GM10266 (cell line): ENCODE measurements around the gene UBALD2.
"Not testable (repeated sequence)": the region's sequence is repeated elsewhere in the genome, so short reads cannot be mapped to it uniquely, and the experiment has no call there.

Experiments
- DNase-seq: peaks from one replicate; pipeline ENCODE4 v3.0.0; 2012; ENCODE audit errors: extremely low spot score
- CTCF ChIP-seq: IDR thresholded peaks from 2 replicates; pipeline ENCODE4 v1.5.1; 2012; ENCODE audit warnings: mild to moderate bottlenecking, low read depth; ENCODE audit not compliant: control insufficient read depth, insufficient read depth; ENCODE audit errors: missing control alignments

The UBALD2 gene

GRCh38 chr17:76262732-76263344, 2.3 kb upstream of the UBALD2 start:
- peak; percentile 78 for DNase-seq

DNA sequence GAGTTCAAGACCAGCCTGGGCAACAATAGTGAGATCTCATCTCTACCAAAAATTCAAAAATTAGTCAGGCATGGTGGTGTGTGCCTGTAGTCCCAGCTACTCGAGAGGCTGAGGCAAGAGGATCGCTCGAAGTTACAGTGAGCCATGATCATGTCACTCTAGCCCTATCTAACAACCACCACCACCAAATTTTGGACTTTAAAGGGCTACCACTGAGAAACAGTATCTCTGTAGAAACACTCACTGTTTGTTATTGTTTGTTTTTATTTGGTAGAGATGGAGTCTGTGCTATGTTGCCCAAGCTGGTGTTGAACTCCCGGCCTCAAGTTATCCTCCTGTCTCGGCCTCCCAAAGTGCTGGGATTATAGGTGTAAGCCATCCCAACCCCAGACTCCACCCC, 1.3 kb upstream of the UBALD2 start:
- DNase-seq, result no peak
- TF ChIP-seq CTCF, result no peak

More at GRCh38 chr17:76262732-76263344, 2.3 kb upstream of the UBALD2 start:
- TF ChIP-seq CTCF, result no peak

- no peak for TF ChIP-seq CTCF
- no peak for DNase-seq
These were observed 758 bp upstream of the UBALD2 start for GRCh38 chr17:76264425-76264754.

DNA sequence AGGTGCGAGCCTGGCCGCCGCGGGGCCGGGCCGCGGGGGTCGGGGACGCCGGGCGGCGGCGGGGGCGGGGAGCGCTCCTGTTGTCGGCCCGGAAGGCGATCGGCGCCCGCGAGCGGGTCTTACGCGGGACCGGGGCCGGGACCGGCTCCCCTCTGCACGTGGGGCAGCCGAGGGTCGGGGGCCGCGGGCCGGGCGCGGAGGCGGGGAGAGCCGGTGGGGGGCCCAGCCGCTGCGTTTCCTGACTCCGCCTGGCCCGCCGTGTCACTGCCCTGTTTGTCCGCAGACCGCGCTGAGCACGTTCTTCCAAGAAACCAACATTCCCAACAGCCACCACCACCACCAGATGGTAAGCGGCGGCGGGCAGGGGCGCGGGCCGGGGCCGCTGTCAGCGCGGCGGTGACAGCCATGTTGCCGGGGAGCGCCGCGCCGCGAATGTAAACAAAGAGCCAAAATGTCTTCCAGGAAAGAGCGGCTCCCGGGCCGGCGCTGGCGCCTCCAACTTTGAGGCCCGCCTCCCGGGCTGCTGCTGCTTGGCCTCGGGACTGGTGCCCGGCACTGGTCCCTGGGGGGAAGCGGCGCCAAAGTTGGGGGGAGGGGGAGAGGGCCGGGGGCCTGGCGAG, 586 bp downstream of the UBALD2 start:
- DNase-seq, result no peak
- no peak for TF ChIP-seq CTCF

DNA sequence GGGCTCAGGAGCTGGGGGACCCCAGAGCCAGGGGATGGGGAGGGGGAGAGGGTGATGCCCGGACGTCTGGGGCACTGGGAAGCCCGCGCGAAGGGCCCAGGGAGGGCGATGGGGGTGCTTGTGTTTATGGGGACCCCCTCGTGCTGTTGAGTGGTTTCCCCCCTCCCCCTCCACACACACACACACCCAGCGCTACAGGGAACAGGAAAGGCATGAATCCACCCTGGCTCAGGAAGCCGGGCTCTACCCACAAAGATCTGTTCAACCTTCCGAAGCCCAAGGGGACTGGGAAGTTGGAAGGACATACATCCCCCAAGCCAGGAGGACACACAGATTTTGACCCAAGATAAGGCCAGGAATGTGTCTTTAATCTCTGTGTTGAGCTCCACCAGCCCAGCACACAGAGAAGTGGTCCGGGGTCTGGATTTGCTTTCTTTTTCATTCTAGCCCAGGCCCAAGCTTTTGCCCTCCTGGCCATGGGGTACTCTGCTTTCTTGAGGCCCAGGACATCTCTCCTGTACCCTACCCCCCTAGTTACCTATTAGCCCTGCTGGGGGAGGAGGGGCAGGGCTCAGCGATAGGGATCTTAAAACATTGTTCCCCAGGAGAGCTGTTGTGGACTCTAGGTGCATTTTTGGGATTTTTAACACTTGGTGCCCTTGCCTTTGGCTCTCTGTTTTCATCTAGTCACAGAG, 1.2 kb downstream of the UBALD2 start:
- no peak for DNase-seq
- no peak for TF ChIP-seq CTCF

DNA sequence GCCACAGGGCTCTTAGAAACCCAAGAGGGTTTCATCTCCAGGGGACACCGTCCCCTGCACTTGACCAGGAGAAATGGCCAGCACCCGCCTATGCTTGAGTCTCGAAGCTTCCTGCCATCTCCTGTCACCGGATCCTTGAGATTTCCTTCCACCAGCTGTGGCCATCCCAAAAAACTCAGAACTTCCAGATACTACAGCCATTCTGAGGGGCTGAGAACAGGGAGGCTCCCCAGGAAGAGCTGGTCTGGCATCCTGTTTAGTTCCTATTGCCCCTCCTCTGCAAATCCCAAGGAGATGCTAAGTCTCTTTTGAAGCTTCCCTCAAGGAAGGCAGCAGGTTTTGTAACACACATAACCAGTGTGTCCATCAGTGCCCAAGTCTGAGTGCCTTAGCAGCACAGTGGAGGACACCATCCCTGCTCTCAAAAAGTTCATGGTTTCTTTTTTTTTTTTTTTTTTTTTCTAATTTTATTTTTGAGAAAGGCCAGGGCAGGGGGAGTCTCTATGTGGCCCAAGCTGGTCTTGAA, 2.0 kb downstream of the UBALD2 start:
- no peak for TF ChIP-seq CTCF
- no peak for DNase-seq

DNA sequence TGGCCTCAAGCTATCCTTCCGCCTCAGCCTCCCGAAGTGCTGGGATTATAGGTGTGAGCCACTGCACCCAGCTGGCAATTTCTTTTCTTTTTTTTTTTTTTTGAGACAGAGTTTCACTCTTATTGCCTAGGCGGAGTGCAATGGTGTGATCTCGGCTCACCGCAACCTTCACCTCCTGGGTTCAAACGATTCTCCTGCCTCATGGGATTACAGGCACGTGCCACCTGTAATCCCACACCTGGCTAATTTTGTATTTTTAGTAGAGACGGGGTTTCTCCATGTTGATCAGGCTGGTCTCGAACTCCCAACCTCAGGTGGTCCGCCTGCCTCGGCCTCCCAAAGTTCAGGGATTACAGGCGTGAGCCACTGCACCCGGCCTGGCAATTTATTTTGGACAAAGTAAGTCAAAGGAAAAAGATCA, 2.4 kb downstream of the UBALD2 start:
- DNase-seq, result not testable (repeated sequence)
